A549 (cell line): ENCODE measurements around the gene SLCO2A1. TPM values are rescaled to one million over a fixed set of nuclear protein-coding genes. Genes with fewer than 3 reads are reported as not detected.

Experiments
- ATAC-seq, 2 experiments: fragments of 200-7000 bp in 1 of 2; fragments of >200 bp in 1 of 2; cut with Nextera tagmentation in 1 of 2; cut with Tn5 transposase in 1 of 2; 3 replicates each; pipeline versions ENCODE4 v1.8.0 to v1.9.1; 2018 to 2020; ENCODE audit warnings: mild to moderate bottlenecking in 1 of 2, moderate library complexity in 1 of 2
- CTCF ChIA-PET: fragments of 300-600 bp; sonication (Branson Sonifier 250); formaldehyde crosslinking; extraction: SDS; loops from one replicate; lab custom pipeline; 2021; ENCODE audit warnings: antibody characterized with exemption, inconsistent platforms; lab: Yijun Ruan, JAX
- POLR2A ChIA-PET: fragments of 350-600 bp; formaldehyde crosslinking; extraction: SDS; loops from one replicate; lab custom pipeline; 2021; ENCODE audit warnings: antibody characterized with exemption, inconsistent platforms; lab: Yijun Ruan, JAX
- DNase-seq, 2 experiments: peaks; one replicate each; pipeline versions ENCODE4 v3.0.0 to v3.0.0-alpha.2; 2011 to 2016; ENCODE audit warnings: low read depth in 1 of 2, low spot score in 1 of 2
- FAIRE-seq: peaks from 2 replicates; lab custom pipeline; 2011; peaks lifted over from hg19 to GRCh38; lab: Jason Lieb, UNC
- H3K27ac ChIP-seq, 2 experiments: fragments of >200 bp; sonication (Bioruptor Twin); formaldehyde crosslinking; 3 replicates each; pipeline ENCODE4 v1.5.1; 2016 to 2017
- H3K4me1 ChIP-seq: fragments of >200 bp; sonication (Bioruptor Twin); formaldehyde crosslinking; 3 replicates; pipeline ENCODE4 v1.6.1; 2016
- H3K4me2 ChIP-seq: fragments of >200 bp; sonication (Bioruptor Twin); formaldehyde crosslinking; 3 replicates; pipeline ENCODE4 v1.6.1; 2016
- H3K4me3 ChIP-seq: fragments of >200 bp; sonication (Bioruptor Twin); formaldehyde crosslinking; 3 replicates; pipeline ENCODE4 v1.5.1; 2016
- H3K9me3 ChIP-seq: fragments of >200 bp; sonication (Bioruptor Twin); formaldehyde crosslinking; 3 replicates; pipeline ENCODE4 v1.6.1; 2016
- ATOH8 ChIP-seq: fragments of 250-450 bp; sonication (Bioruptor Pico); IDR thresholded peaks from 2 replicates; pipeline ENCODE4 v1.5.0; 2020; ENCODE audit warnings: low read depth, mild to moderate bottlenecking, moderate library complexity
- CBX2 ChIP-seq: fragments of 200-600 bp; sonication (generic); IDR thresholded peaks from 2 replicates; pipeline ENCODE4 v1.6.1; 2016; ENCODE audit warnings: low read depth, mild to moderate bottlenecking, borderline replicate concordance
- CBX8 ChIP-seq: fragments of 200-600 bp; sonication (generic); IDR thresholded peaks from 2 replicates; pipeline ENCODE4 v1.6.1; 2016
- CHD4 ChIP-seq: fragments of 200-600 bp; sonication (generic); IDR thresholded peaks from 2 replicates; pipeline ENCODE4 v1.6.1; 2016; ENCODE audit warnings: antibody characterized with exemption, mild to moderate bottlenecking, borderline replicate concordance
- CTCF ChIP-seq: fragments of >200 bp; sonication (Bioruptor Twin); formaldehyde crosslinking; IDR thresholded peaks from 3 replicates; pipeline ENCODE4 v1.5.1; 2016
- E2F6 ChIP-seq: IDR thresholded peaks from 2 replicates; pipeline ENCODE4 v1.6.1; 2012; ENCODE audit warnings: low read depth, borderline replicate concordance
- EHF ChIP-seq: fragments of 250-450 bp; sonication (Bioruptor Pico); IDR thresholded peaks from 2 replicates; pipeline ENCODE4 v1.5.0; 2020; ENCODE audit warnings: mild to moderate bottlenecking
- ELK1 ChIP-seq: fragments of 150-350 bp; IDR thresholded peaks from 2 replicates; pipeline ENCODE4 v1.6.1; 2014; ENCODE audit warnings: low read depth, mild to moderate bottlenecking, low read length
- EP300 ChIP-seq, 2 experiments: fragments of >200 bp; sonication (Bioruptor Twin); formaldehyde crosslinking; IDR thresholded peaks; 2 replicates in 1 of 2; 3 replicates in 1 of 2; pipeline ENCODE4 v1.6.1; 2016 to 2017
- ESRRA ChIP-seq: fragments of 150-350 bp; IDR thresholded peaks from 2 replicates; pipeline ENCODE4 v1.6.1; 2014; ENCODE audit warnings: mild to moderate bottlenecking, low read length, borderline replicate concordance
- FOSB ChIP-seq: fragments of 250-450 bp; sonication (Bioruptor Pico); IDR thresholded peaks from 2 replicates; pipeline ENCODE4 v1.5.0; 2020; ENCODE audit warnings: mild to moderate bottlenecking, moderate library complexity
- FOXS1 ChIP-seq: fragments of 250-450 bp; sonication (Bioruptor Pico); IDR thresholded peaks from 2 replicates; pipeline ENCODE4 v1.5.0; 2020; ENCODE audit warnings: mild to moderate bottlenecking, moderate library complexity
- HES2 ChIP-seq: fragments of >200 bp; sonication (Bioruptor Twin); formaldehyde crosslinking; IDR thresholded peaks from 2 replicates; pipeline ENCODE4 v1.6.1; 2016
- HOXA7 ChIP-seq: fragments of 250-450 bp; sonication (Bioruptor Pico); IDR thresholded peaks from 2 replicates; pipeline ENCODE4 v1.5.0; 2020; ENCODE audit warnings: mild to moderate bottlenecking, moderate library complexity
- HOXB13 ChIP-seq: fragments of 250-450 bp; sonication (Bioruptor Pico); IDR thresholded peaks from 2 replicates; pipeline ENCODE4 v1.5.0; 2020; ENCODE audit warnings: low read depth, mild to moderate bottlenecking, moderate library complexity
- HOXB5 ChIP-seq: fragments of 250-450 bp; sonication (Bioruptor Pico); IDR thresholded peaks from 2 replicates; pipeline ENCODE4 v1.5.0; 2020; ENCODE audit warnings: mild to moderate bottlenecking, moderate library complexity
- MAX ChIP-seq: IDR thresholded peaks from 2 replicates; pipeline ENCODE4 v1.6.1; 2012
- MAZ ChIP-seq: fragments of 150-350 bp; IDR thresholded peaks from 2 replicates; pipeline ENCODE4 v1.6.1; 2014; ENCODE audit warnings: antibody characterized with exemption, low read depth, low read length, borderline replicate concordance
- NR3C1 ChIP-seq: fragments of >200 bp; sonication (Bioruptor Twin); formaldehyde crosslinking; IDR thresholded peaks from 3 replicates; pipeline ENCODE4 v1.6.1; 2017
- PBX3 ChIP-seq: IDR thresholded peaks from 2 replicates; pipeline ENCODE4 v1.6.1; 2012
- POLR2AphosphoS2 ChIP-seq: conservative IDR thresholded peaks from 2 replicates; pipeline ENCODE4 v1.6.1; 2012; ENCODE audit warnings: low read length, improper control_type of control experiment, inconsistent platforms
- RAD21 ChIP-seq, 2 experiments: fragments of >200 bp in 1 of 2; sonication (Bioruptor Twin) in 1 of 2; formaldehyde crosslinking in 1 of 2; IDR thresholded peaks in 1 of 2; conservative IDR thresholded peaks in 1 of 2; 2 replicates in 1 of 2; 3 replicates in 1 of 2; pipeline ENCODE4 v1.6.1; 2012 to 2018; ENCODE audit warnings: inconsistent platforms in 1 of 2
- RARB ChIP-seq: fragments of 250-450 bp; sonication (Bioruptor Pico); IDR thresholded peaks from 2 replicates; pipeline ENCODE4 v1.8.0; 2021; ENCODE audit warnings: mild to moderate bottlenecking, moderate library complexity
- RFX5 ChIP-seq: fragments of 450-650 bp; IDR thresholded peaks from 2 replicates; pipeline ENCODE4 v1.7.1; 2014; ENCODE audit warnings: antibody characterized with exemption, mild to moderate bottlenecking, moderate library complexity
- TFCP2L1 ChIP-seq: fragments of 250-450 bp; sonication (Bioruptor Pico); IDR thresholded peaks from 2 replicates; pipeline ENCODE4 v1.5.0; 2021; ENCODE audit warnings: mild to moderate bottlenecking
- USF2 ChIP-seq: fragments of 450-650 bp; IDR thresholded peaks from 2 replicates; pipeline ENCODE4 v1.6.1; 2014; ENCODE audit warnings: antibody characterized with exemption
- ZC3H11A ChIP-seq: fragments of 450-650 bp; IDR thresholded peaks from 2 replicates; pipeline ENCODE4 v1.6.1; 2014; ENCODE audit warnings: antibody characterized with exemption, mild to moderate bottlenecking
- WGBS: methylation state at CpG from one replicate; pipeline ENCODE4 v1.1.6; 2017; ENCODE audit errors: missing lambda C conversion rate; 5-methylcytosine and 5-hydroxymethylcytosine counted together
- polyA plus RNA-seq, 4 experiments: library from polyadenylated mRNA; depleted of rRNA in 3 of 4; stranded (reverse); fragments of >200 nt; fragmentation: RNase III in 1 of 4; extraction: RNeasy Plus Mini Kit Qiagen cat#74134 plus additional on column Dnase treatment in 1 of 4; gene quantifications; 2 replicates in 3 of 4; 3 replicates in 1 of 4; pipeline ENCODE4 v1.2.3, GENCODE V29; 2011 to 2017

SLCO2A1 gene
- polyA plus RNA-seq, 2 of the 4 experiments (the other 2 are of a cell fraction), result 0.12 TPM; not detected in 1

- no peak for DNase-seq
- ChIA-PET CTCF (no interaction called here), POLR2A (no interaction called here)
- TF ChIP-seq CHD4 (no peak), TFCP2L1 (CRISPR knock-in tag) (no peak), E2F6 (no peak), EHF (CRISPR knock-in tag) (no peak), HOXB13 (CRISPR knock-in tag) (no peak), ELK1 (no peak), MAX (no peak), FOXS1 (CRISPR knock-in tag) (no peak), CBX8 (no peak), MAZ (no peak), POLR2AphosphoS2 (no peak), ZC3H11A (no peak)
- TF ChIP-seq, all 56 proteins: peak for 0
- H3K9me3 ChIP-seq, result no peaks in the 10 kb centered on the region
- no peak overlapping the region for H3K4me3 ChIP-seq
- no peak overlapping the region for H3K4me2 ChIP-seq
- no peaks in the 10 kb centered on the region for H3K4me1 ChIP-seq
- ATAC-seq, result no peak
- H3K27ac ChIP-seq, result no peak overlapping the region
- 34% methylated on average over 5 of the region's 5 CpGs for WGBS
- no peak for FAIRE-seq
Observed at GRCh38 chr3:134017490-134017889, 12.2 kb downstream of the SLCO2A1 start.

- TF ChIP-seq RARB (CRISPR knock-in tag) (no peak), PBX3 (no peak), HOXA7 (CRISPR knock-in tag) (no peak), FOSB (CRISPR knock-in tag) (no peak), RFX5 (no peak), ESRRA (no peak), ATOH8 (CRISPR knock-in tag) (no peak)
- H3K4me3 ChIP-seq, result no peak overlapping the region
- FAIRE-seq, result no peak
- no peak for ATAC-seq
- DNase-seq, result no peak
- POLR2A ChIA-PET, result no interaction called here
- no peaks in the 10 kb centered on the region for H3K9me3 ChIP-seq
- WGBS, result 93% methylated on average over 2 of the region's 2 CpGs
- no peak overlapping the region for H3K27ac ChIP-seq
- no peak overlapping the region for H3K4me2 ChIP-seq
- no peaks in the 10 kb centered on the region for H3K4me1 ChIP-seq
- CTCF ChIA-PET, result no interaction called here
Observed at GRCh38 chr3:134014270-134014669, 15.5 kb downstream of the SLCO2A1 start.

- Histone ChIP-seq H3K4me1 (no peaks in the 10 kb centered on the region), H3K4me2 (no peak overlapping the region), H3K27ac (no peak overlapping the region), H3K9me3 (no peaks in the 10 kb centered on the region), H3K4me3 (no peak overlapping the region)
- ChIA-PET POLR2A (no interaction called here), CTCF (no interaction called here)
- no peak for FAIRE-seq
- 40% methylated on average over 3 of the region's 3 CpGs for WGBS
- DNase-seq, result no peak
- ATAC-seq, result no peak
- TF ChIP-seq EP300 (IDR thresholded peaks at IDR 0.05), result no peak
- no peak for TF ChIP-seq EHF (CRISPR knock-in tag)
- TF ChIP-seq RFX5, result no peak
- no peak for TF ChIP-seq HES2
- no peak for TF ChIP-seq CBX2
- no peak for TF ChIP-seq HOXB5 (CRISPR knock-in tag)
- TF ChIP-seq CTCF, result no peak
- no peak for TF ChIP-seq RARB (CRISPR knock-in tag)
- TF ChIP-seq PBX3, result no peak
- no peak for TF ChIP-seq HOXB13 (CRISPR knock-in tag)
- no peak for TF ChIP-seq USF2
- TF ChIP-seq RAD21 (conservative IDR thresholded peaks at IDR 0.05 in 1 of 2, IDR thresholded peaks at IDR 0.05 in 1 of 2), result no peak
- no peak for TF ChIP-seq TFCP2L1 (CRISPR knock-in tag)
- no peak for TF ChIP-seq NR3C1
Observed at GRCh38 chr3:134013280-134013679, 16.4 kb downstream of the SLCO2A1 start.
